Adrenal gland (tissue), 12 donors: ENCODE results near the gene FAT2. TPM values are rescaled to one million over a fixed set of nuclear protein-coding genes. Genes with fewer than 3 reads are reported as not detected.

Experiments used
- DNase-seq, 7 donors: peaks; one replicate each; pipeline ENCODE4 v3.0.0-alpha.2; 2019 to 2020
- H3K27ac ChIP-seq, 5 donors: fragments of 200-600 bp; sonication (generic) in 4 of 5; 1 replicate in 3 of 5; 2 replicates in 2 of 5; pipeline versions ENCODE4 v1.5.1 to v1.8.0; 2016 to 2020; ENCODE audit warnings: mild to moderate bottlenecking in 1 of 5
- H3K27me3 ChIP-seq: fragments of 200-600 bp; 2 replicates; pipeline ENCODE4 v1.8.0; 2021
- H3K36me3 ChIP-seq, 2 donors: fragments of 200-600 bp; replicated peaks in 1 of 2; 1 replicate in 1 of 2; 2 replicates in 1 of 2; pipeline versions ENCODE4 v1.5.1 to v1.8.0; 2018 to 2022
- H3K4me1 ChIP-seq, 2 donors: fragments of 200-600 bp; replicated peaks in 1 of 2; 1 replicate in 1 of 2; 2 replicates in 1 of 2; pipeline versions ENCODE4 v1.5.1 to v1.8.0; 2018 to 2021
- H3K4me3 ChIP-seq, 4 donors: fragments of 200-600 bp; sonication (generic) in 3 of 4; one replicate each; pipeline ENCODE4 v1.5.1; 2016 to 2018
- H3K9me3 ChIP-seq, 3 donors: fragments of 200-600 bp; sonication (generic) in 1 of 3; replicated peaks in 1 of 3; 1 replicate in 2 of 3; 2 replicates in 1 of 3; pipeline versions ENCODE4 v1.5.1 to v1.8.0; 2016 to 2021
- POLR2A ChIP-seq, 2 donors: fragments of 450-650 bp; IDR thresholded peaks; one replicate each; pipeline ENCODE4 v1.6.1; 2017; ENCODE audit warnings: antibody characterized with exemption in 2 of 2, mild to moderate bottlenecking in 2 of 2, moderate library complexity in 1 of 2
- WGBS, 4 donors: extraction: QIAGEN DNeasy Blood & Tissue Kit in 2 of 4; methylation state at CpG; one replicate each; pipeline versions ENCODE4 v1.1.5 to v1.1.7; 2013 to 2017; 5-methylcytosine and 5-hydroxymethylcytosine counted together
- intact Hi-C, 2 donors: fragments of 100-400 bp; cut with DNase I; formaldehyde crosslinking; loops; one replicate each; pipeline versions ENCODE4 v1.14.1 to v1.15.0; 2022 to 2023
- polyA plus RNA-seq, 3 donors: library from polyadenylated mRNA; stranded (reverse); fragments of 200-250 nt in 2 of 3; fragments of 350-450 nt in 1 of 3; fragmentation: Illumina TruSeq in 1 of 3; extraction: RNeasy Lipid Tissue Mini Kit (QIAGEN cat#74804) in 1 of 3; gene quantifications; one replicate each; pipeline ENCODE4 v1.2.3, GENCODE V29; 2013 to 2014
- total RNA-seq, 9 donors: library from RNA; depleted of rRNA in 4 of 9; stranded (reverse); fragments of >200 nt in 4 of 9; fragments of 120-200 nt in 1 of 9; fragmentation: NEBNext Ultra II Directional in 1 of 9; extraction: Animal tissue kit (Norgen Biotek cat#: 25700) in 1 of 9; gene quantifications; one replicate each; pipeline versions ENCODE4 v1.1.0 to v1.2.4, GENCODE V29; 2013 to 2023
- TF ChIP-seq, protein P1 (sequence below), 6 experiments: fragments of 450-650 bp in 4 of 6; fragments of 200-600 bp in 2 of 6; sonication (generic) in 1 of 6; IDR thresholded peaks; 1 replicate in 5 of 6; 2 replicates in 1 of 6; pipeline versions ENCODE4 v1.5.1 to v1.8.0; 2016 to 2021; ENCODE audit warnings: antibody characterized with exemption in 6 of 6, mild to moderate bottlenecking in 2 of 6, moderate library complexity in 1 of 6
- donor health status: healthy with polysubstance abuse.
- donor health status: Bipolar disorder and iron deficiency.
- donor health status: DM: yes; HTN: yes; CAD: no.
- donor health status: DM: no; HTN: no; CAD: no.
- donor health status: DM: no; HTN: no; CAD: no.
- donor health status: DM: yes; HTN: yes; CAD: no.

FAT2 gene
- total and polyA plus RNA-seq, 12 donors, result under 0.01 to 0.08 (median 0.03) TPM; not detected in 7

DNA sequence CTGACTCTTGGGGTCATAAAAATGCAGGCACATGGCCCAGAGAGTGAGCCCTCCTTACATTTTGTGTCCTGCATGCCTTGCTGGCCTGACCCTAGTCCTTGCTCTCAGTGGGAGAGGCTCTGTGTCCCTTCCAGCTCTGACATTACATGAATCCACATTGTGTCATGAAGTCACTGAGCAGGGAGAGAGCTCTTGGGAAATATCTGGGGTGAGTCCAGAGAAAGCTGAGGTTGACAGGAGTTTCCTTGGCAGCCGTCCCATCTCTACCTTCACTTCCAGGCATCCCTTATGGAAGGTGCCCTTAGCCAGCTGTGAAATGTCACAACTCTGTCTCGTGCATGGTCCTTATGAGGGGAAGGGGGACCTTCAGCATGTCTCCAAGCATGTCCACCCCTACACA, 41.0 kb downstream of the FAT2 start:
- Histone ChIP-seq H3K27me3 (no peaks in the 10 kb centered on the region), H3K36me3 (no peaks in the 10 kb centered on the region), H3K9me3 (no peaks in the 10 kb centered on the region), H3K4me1 (no peaks in the 10 kb centered on the region), H3K4me3 (no peak overlapping the region), H3K27ac (no peak overlapping the region)
- WGBS, 4 donors, result 62 to 91% (median 72%) methylated on average over 2 of the region's 2 CpGs
- no peak for TF ChIP-seq POLR2A (IDR thresholded peaks at IDR 0.05)
- TF ChIP-seq, protein P1, sequence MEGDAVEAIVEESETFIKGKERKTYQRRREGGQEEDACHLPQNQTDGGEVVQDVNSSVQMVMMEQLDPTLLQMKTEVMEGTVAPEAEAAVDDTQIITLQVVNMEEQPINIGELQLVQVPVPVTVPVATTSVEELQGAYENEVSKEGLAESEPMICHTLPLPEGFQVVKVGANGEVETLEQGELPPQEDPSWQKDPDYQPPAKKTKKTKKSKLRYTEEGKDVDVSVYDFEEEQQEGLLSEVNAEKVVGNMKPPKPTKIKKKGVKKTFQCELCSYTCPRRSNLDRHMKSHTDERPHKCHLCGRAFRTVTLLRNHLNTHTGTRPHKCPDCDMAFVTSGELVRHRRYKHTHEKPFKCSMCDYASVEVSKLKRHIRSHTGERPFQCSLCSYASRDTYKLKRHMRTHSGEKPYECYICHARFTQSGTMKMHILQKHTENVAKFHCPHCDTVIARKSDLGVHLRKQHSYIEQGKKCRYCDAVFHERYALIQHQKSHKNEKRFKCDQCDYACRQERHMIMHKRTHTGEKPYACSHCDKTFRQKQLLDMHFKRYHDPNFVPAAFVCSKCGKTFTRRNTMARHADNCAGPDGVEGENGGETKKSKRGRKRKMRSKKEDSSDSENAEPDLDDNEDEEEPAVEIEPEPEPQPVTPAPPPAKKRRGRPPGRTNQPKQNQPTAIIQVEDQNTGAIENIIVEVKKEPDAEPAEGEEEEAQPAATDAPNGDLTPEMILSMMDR (IDR thresholded peaks at IDR 0.05), result no peak
- intact Hi-C loops, result no loop called here
- no peak for DNase-seq

DNA sequence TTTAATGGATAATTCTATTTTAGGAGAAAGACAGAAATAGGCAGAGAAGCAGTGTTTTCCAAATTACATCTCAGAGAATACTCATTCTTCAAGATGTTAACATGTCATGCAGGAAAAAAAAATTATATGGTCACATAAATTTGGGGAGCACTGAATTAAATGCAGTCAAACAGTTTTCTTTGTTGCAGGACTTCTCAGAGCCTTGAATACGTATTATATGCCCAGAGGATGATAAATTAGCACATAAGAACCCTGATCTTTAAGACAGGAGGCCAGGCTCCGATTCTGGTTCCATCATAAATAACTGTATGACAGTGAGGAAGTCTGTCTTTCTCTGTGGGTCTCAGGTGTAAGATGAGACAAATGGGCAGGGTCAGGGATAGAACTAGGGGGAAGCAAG, 41.4 kb downstream of the FAT2 start:
- Histone ChIP-seq H3K4me3 (no peak overlapping the region), H3K4me1 (no peaks in the 10 kb centered on the region), H3K9me3 (no peaks in the 10 kb centered on the region), H3K36me3 (no peaks in the 10 kb centered on the region), H3K27me3 (no peaks in the 10 kb centered on the region), H3K27ac (no peak overlapping the region)
- intact Hi-C loops, result no loop called here
- WGBS, 4 donors, result 53 to 70% (median 62%) methylated on average over 2 of the region's 2 CpGs
- TF ChIP-seq POLR2A (IDR thresholded peaks at IDR 0.05), result no peak
- TF ChIP-seq, protein P1 (IDR thresholded peaks at IDR 0.05), result no peak
- DNase-seq, result no peak

DNA sequence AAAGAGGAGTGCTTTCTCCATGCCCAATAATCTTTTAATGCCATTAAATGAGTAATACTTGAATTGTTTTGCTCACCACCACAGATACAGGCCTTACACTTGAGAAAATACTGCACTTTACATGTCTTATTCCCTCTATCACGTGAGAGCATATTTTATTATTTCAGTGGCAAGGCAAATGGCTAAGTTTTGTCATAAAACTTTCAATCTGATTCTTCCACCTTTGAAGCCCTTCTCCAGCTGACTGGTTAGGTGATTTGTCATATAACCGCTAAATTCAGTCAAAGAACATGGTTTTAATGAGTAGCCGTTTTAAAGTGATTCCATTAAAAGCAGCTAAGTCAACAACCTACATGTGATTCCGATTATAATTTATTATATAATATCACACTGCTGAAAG, 43.8 kb downstream of the FAT2 start:
- H3K4me1 ChIP-seq, result no peaks in the 10 kb centered on the region
- H3K27ac ChIP-seq, result no peak overlapping the region
- 59 to 70% (median 67%) methylated on average over 4 of the region's 4 CpGs for WGBS, 4 donors
- no peaks in the 10 kb centered on the region for H3K9me3 ChIP-seq
- no peaks in the 10 kb centered on the region for H3K36me3 ChIP-seq
- intact Hi-C loops, result no loop called here
- no peaks in the 10 kb centered on the region for H3K27me3 ChIP-seq
- TF ChIP-seq, protein P1 (IDR thresholded peaks at IDR 0.05), result no peak
- TF ChIP-seq POLR2A (IDR thresholded peaks at IDR 0.05), result no peak
- no peak for DNase-seq
- no peak overlapping the region for H3K4me3 ChIP-seq

DNA sequence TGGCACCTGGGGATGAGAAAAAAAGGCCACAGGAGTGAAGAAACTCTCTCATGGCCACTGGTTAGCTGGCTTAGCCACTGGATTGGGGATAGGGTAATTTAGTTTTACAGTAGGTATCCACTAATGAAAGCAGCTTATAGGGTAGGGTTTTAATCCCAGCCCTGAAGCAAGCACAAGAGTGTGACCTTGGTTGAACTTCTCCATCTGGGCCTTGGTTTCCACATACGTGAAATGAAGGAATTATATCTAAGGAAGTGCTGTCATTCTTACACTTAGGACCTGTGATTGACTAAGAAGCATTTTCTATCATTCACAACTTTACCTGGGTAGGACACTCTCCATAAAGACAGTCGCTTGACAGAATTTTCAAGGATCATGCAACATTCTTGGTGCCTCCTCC, 49.6 kb downstream of the FAT2 start:
- Histone ChIP-seq H3K27me3 (no peaks in the 10 kb centered on the region), H3K27ac (no peak overlapping the region), H3K9me3 (no peaks in the 10 kb centered on the region), H3K4me3 (no peak overlapping the region), H3K36me3 (no peaks in the 10 kb centered on the region), H3K4me1 (no peaks in the 10 kb centered on the region)
- no peak for DNase-seq
- TF ChIP-seq, protein P1 (IDR thresholded peaks at IDR 0.05), result no peak
- TF ChIP-seq POLR2A (IDR thresholded peaks at IDR 0.05), result no peak
- intact Hi-C loops, result no loop called here
- WGBS, 4 donors, result 69 to 83% (median 76%) methylated on average over 2 of the region's 2 CpGs

Other genes with a start within 250 kb of the FAT2 start
- gene SLC36A2, start 243.8 kb downstream of the FAT2 start, total RNA-seq, result under 1 TPM in 1 of 9 donors, not detected in 8; 0.06 TPM
- under 1 TPM in 2 of 3 donors, not detected in 1; 0.07 to 0.17 TPM for gene SLC36A2, start 243.8 kb downstream of the FAT2 start, polyA plus RNA-seq
- 10 to 100 TPM in 5 of 9 donors, 1 to 10 TPM in 4; 5.3 to 15.4 (median 10.0) TPM for gene SLC36A1, start 143.7 kb downstream of the FAT2 start, total RNA-seq
- gene SLC36A1, start 143.7 kb downstream of the FAT2 start, polyA plus RNA-seq, result 1 to 10 TPM; 3.0 to 8.2 (median 6.4) TPM
- gene SPARC, start 95.6 kb upstream of the FAT2 start, total RNA-seq, result 1,000 to 10,000 TPM in 5 of 9 donors, 100 to 1,000 TPM in 4; 478 to 4,554 (median 1,462) TPM
- 1,000 to 10,000 TPM in 1 of 3 donors, 100 to 1,000 TPM in 2; 145 to 2,674 (median 298) TPM for gene SPARC, start 95.6 kb upstream of the FAT2 start, polyA plus RNA-seq
- 100 to 1,000 TPM in 8 of 9 donors, 10 to 100 TPM in 1; 97.5 to 291 (median 129) TPM for gene ATOX1, start 167.3 kb upstream of the FAT2 start, total RNA-seq
- 100 to 1,000 TPM; 125 to 213 (median 136) TPM for gene ATOX1, start 167.3 kb upstream of the FAT2 start, polyA plus RNA-seq
- 100 to 1,000 TPM in 5 of 9 donors, 10 to 100 TPM in 4; 61.4 to 167 (median 130) TPM for gene G3BP1, start 180.6 kb upstream of the FAT2 start, total RNA-seq
- gene G3BP1, start 180.6 kb upstream of the FAT2 start, polyA plus RNA-seq, result 10 to 100 TPM; 11.5 to 90.3 (median 13.0) TPM